HG02970 (cell line): ENCODE results near the gene MYO5B.
"Not testable (repeated sequence)": the region's sequence is repeated elsewhere in the genome, so short reads cannot be mapped to it uniquely, and the experiment has no call there.

Experiments used
- ATAC-seq: cut with Tn5 transposase; IDR thresholded peaks from one replicate; pipeline ENCODE4 v1.9.1; 2021; ENCODE audit warnings: mild to moderate bottlenecking, moderate library complexity, moderate number of reproducible peaks; ENCODE audit not compliant: unreplicated experiment, low FRiP score

MYO5B gene

DNA sequence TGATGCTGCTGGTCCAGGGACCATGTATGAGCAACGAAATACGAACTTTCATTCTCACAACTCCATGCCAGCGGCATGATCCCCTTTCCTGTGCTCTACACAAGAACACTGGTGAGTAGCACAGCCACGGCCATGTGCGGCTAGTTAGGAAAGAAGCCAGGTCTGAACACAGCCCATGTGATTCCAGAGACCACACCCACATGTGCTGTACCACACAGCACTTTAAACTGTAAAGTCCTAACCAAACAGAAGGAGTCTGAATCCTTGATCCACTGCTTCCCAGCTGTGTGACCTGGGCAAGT lies 348.6 kb downstream of the MYO5B start:
- no peak for ATAC-seq

DNA sequence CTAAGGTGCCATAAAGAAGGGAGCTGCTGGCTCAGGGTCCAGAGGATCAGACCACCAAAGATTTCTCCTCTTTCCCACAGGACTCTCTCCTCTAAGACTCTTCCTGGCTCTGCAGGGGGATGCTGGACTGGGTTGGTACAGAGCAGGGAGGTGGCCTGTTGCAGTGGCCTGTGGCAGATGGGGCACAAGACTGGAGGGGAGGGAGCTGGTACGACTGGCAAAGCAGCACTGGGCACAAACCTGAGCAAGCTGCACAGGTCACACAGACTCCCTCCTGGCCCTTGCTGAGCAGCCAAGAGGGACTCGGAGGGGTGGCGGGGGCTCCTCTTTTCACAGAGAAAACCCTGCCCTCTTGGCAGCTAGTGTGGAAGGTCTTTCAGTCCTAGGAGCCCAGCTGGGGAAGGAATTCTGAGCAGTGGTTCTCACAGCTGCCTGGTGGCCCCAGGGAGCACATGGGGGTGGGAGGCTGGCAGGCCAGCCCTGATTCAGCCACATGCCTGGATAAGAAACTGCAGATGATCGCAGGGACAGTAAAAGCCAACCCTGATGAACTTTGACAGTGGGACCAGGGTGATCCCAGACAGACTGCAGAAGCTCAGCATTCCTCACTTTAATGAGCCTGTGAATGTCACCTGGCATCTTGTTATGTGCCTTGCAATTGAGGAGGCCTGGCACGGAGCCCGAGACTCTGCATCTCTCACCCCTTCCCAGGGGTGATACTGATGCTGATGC lies 349.2 kb downstream of the MYO5B start:
- no peak for ATAC-seq

- ATAC-seq, result no peak
Measured at GRCh38 chr18:49844903-49845302, 350.0 kb downstream of the MYO5B start.

GRCh38 chr18:49843778-49844625 lies 350.9 kb downstream of the MYO5B start:
- no peak for ATAC-seq

- no peak for ATAC-seq
Measured at GRCh38 chr18:49843131-49843530, 351.8 kb downstream of the MYO5B start.

- no peak for ATAC-seq
Measured at GRCh38 chr18:49842656-49843055, 352.3 kb downstream of the MYO5B start.

DNA sequence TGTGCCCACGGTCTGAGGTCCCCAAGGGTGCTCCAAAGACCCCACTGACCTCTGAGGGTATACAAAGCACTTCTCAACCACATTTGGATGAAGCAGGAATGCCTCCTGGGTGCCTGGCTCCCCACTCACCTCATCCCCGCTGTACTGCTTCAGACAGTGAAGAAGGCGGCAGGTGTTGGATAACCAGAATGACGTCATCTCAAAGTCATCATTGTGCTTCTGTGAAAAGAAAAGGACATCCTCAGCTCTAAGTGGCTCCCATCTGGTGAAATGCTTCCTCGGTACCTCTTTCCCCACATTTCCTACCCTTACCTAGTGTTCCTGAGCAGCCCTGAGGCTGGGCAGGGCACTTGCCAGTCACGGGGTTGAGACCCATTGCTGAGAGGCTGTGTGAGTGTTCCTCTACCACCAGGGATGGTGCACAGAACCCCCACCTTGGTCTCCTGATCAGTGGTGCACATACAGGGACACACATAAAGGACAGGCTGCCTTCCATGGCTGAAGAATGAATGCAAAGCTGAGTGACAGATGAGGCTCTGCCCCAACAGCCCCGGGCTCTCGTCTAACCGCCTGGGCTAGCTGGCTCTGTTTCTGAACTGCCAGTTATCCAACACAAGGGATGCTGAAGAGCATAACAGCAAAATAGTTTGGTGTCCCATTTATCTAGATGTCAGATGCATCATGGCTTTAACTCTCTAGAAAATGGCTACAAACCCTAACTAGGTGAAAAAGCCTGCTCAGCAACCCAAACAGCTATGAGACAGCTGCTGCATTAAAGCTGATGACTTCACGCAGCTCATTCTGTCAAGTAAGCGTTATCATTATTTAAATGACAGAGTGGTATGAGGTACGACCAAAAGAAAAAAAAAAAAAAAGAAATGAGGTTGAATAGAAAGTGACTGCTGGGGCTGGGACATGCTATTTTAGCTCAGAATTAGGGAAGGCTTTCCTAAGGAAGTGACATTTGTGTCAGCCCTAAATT lies 353.4 kb downstream of the MYO5B start:
- ATAC-seq, result no peak

DNA sequence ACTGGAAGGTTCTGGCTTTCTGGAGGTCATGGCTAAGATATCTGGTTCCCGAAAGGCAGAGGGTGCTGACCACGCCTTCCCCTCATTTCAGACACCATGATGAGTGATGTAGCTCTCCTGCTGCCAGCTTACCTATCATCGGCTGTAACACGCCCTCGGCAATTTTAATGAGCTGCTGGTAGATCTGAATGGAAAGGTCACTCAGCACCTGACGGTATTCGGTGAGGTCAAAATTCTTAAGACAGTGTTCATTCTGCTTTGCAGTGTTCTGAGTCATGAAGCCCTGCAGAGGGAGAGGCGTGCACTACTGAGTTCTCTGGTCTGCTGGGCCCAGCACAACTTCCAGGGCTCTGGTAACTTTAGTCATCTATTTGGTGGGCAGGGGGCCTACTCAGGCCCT lies 355.9 kb downstream of the MYO5B start:
- no peak for ATAC-seq

GRCh38 chr18:49838381-49838780 lies 356.6 kb downstream of the MYO5B start:
- no peak for ATAC-seq

- ATAC-seq, result no peak
Measured at GRCh38 chr18:49837889-49838288, 357.1 kb downstream of the MYO5B start.

- not testable (repeated sequence) for ATAC-seq
Measured at GRCh38 chr18:49837316-49837835, 357.6 kb downstream of the MYO5B start.

GRCh38 chr18:49835405-49835804 lies 359.5 kb downstream of the MYO5B start:
- no peak for ATAC-seq

- ATAC-seq, result no peak
Measured at GRCh38 chr18:49834258-49834657, 360.7 kb downstream of the MYO5B start.

DNA sequence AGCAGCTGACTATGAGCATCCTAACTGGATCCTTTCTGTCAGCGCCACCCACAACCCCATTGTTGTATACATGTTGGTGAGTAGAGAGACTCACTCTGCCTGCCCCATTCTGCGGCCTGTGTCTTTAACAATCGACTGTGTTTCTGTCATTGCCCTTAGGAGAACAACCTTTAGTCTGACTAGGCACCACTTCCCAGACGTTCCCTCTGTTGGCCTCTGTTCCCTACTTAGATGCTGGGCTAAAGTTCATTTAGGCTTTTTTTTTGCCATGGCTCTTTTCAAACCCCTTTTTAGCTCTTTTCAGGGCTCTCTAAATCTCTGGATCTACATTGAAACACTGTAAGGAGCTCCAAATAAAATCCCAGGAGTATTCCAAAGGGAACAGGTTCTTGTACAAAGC lies 361.1 kb downstream of the MYO5B start:
- no peak for ATAC-seq

- ATAC-seq, result no peak
Measured at GRCh38 chr18:49832221-49832647, 362.7 kb downstream of the MYO5B start.

- ATAC-seq, result no peak
Measured at GRCh38 chr18:49827996-49828395, 367.0 kb downstream of the MYO5B start.

DNA sequence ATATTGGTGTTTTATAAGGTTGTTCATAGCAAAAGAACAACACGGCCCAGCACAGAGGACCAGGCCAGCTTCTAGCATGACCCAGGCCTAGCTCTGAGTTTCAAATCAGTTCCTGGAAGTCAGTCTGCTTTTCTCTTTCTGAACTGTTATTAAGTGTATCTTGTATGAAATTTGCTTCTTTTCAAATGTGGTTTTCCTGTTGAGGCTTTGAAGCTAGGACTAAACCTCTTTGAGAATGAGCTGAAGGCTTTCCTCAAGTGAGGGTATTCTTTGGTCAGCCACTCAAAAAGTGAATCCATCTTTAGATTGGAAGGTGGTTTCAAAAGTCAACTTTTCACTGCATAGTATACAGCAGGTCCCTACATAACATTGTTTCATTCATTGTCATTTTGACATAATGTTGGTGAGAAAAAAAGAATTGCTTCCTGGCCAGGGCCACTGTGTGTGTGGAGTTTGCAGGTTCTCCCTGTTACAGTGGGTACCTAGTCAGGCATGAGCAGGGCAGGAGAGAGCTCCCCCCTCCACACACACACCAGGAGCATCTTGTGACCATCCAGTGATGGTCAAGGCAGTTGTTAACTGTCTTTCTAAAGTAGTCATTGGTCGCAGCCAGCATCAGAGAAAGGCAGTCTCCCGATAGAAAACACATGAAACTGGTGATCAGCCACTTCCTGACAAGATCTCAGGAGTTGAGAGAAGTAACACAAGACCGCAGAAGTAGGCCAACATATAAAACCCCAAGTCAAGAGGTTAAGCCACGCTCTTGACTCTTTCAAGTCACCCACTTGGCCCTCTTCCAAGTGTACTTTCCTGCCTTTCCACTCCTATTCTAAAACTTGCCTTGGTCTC lies 374.9 kb downstream of the MYO5B start:
- ATAC-seq, result no peak

GRCh38 chr18:49819071-49819662 lies 375.8 kb downstream of the MYO5B start:
- ATAC-seq, result no peak

- ATAC-seq, result no peak
Measured at GRCh38 chr18:49817947-49818346, 377.0 kb downstream of the MYO5B start.
